HCT116 (cell line): ENCODE results near the gene SLC16A13. TPM values are rescaled to one million over a fixed set of nuclear protein-coding genes. Genes with fewer than 3 reads are reported as not detected.

Experiments used
- ATAC-seq: fragments of 200-7000 bp; cut with Tn5 transposase; 2 replicates; pipeline ENCODE4 v1.9.1; 2020; ENCODE audit warnings: mild to moderate bottlenecking, moderate library complexity
- BruUV-seq: library from RNA; stranded (reverse); fragments of 400-500 nt; replicated peaks from 2 replicates; lab custom pipeline; 2021; lab: Mats Ljungman, UMichigan
- CTCF ChIA-PET: fragments of 300-600 bp; sonication (Branson Sonifier 250); formaldehyde crosslinking; loops from one replicate; lab custom pipeline; 2021; ENCODE audit warnings: antibody characterized with exemption; lab: Charles Lee
- POLR2A ChIA-PET: fragments of 300-600, 350-600 bp; sonication (Branson Sonifier 250); formaldehyde crosslinking; loops from one replicate; lab custom pipeline; 2021; ENCODE audit warnings: antibody characterized with exemption; lab: Charles Lee
- RAD21 ChIA-PET, 2 experiments: fragments of 300-600 bp; sonication (Branson Sonifier 250); formaldehyde crosslinking; loops; one replicate each; lab custom pipeline; 2023; ENCODE audit warnings: low total read pairs in 2 of 2; ENCODE audit not compliant: uncharacterized antibody in 2 of 2, unreplicated experiment in 2 of 2, low non-redundant PET in 1 of 2; lab: Charles Lee
- DNase-seq: peaks from one replicate; pipeline ENCODE4 v3.0.0-alpha.2; 2010; ENCODE audit warnings: low read depth, low spot score
- H2AFZ ChIP-seq: fragments of 200-600 bp; shearing (Covaris generic), sonication (generic); 2 replicates; pipeline ENCODE4 v1.6.1; 2017; ENCODE audit warnings: low read depth, mixed run types, mixed read lengths, antibody characterized with exemption, low read length; ENCODE audit not compliant: poor library complexity, severe bottlenecking
- H3K27ac ChIP-seq: 2 replicates; pipeline ENCODE4 v1.5.1; 2012; ENCODE audit warnings: low read depth, low read length
- H3K27me3 ChIP-seq: fragments of 200-600 bp; sonication (generic); 2 replicates; pipeline ENCODE4 v1.6.1; 2016; ENCODE audit warnings: mixed run types, low read length, mixed read lengths; ENCODE audit not compliant: insufficient read depth
- H3K36me3 ChIP-seq, 2 experiments: fragments of 200-500 bp in 1 of 2; fragments of 200-600 bp in 1 of 2; sonication (Bioruptor generic) in 1 of 2; sonication (generic) in 1 of 2; 2 replicates each; pipeline versions ENCODE4 v1.5.1 to v1.6.1; 2014 to 2016; ENCODE audit warnings: low read length in 2 of 2, inconsistent platforms in 1 of 2, mixed read lengths in 1 of 2, mixed run types in 1 of 2; ENCODE audit not compliant: insufficient read depth in 2 of 2, control insufficient read depth in 1 of 2
- H3K4me1 ChIP-seq, 2 experiments: fragments of 200-600 bp in 1 of 2; sonication (generic) in 1 of 2; 2 replicates each; pipeline versions ENCODE4 v1.5.1 to v1.6.1; 2012 to 2017; ENCODE audit warnings: low read length in 2 of 2, inconsistent platforms in 1 of 2, mild to moderate bottlenecking in 1 of 2, mixed read lengths in 1 of 2, mixed run types in 1 of 2, moderate library complexity in 1 of 2; ENCODE audit not compliant: insufficient read depth in 2 of 2, control insufficient read depth in 1 of 2
- H3K4me2 ChIP-seq: fragments of 200-600 bp; sonication (generic); 2 replicates; pipeline ENCODE4 v1.6.1; 2017; ENCODE audit warnings: mixed run types, low read length, mixed read lengths
- H3K4me3 ChIP-seq, 2 experiments: fragments of 200-600 bp in 1 of 2; sonication (generic) in 1 of 2; replicated peaks in 1 of 2; 2 replicates each; pipeline ENCODE4 v1.5.1; 2011 to 2016; ENCODE audit warnings: low read length in 2 of 2, control low read depth in 1 of 2, low read depth in 1 of 2, mild to moderate bottlenecking in 1 of 2, mixed read lengths in 1 of 2, mixed run types in 1 of 2
- H3K79me2 ChIP-seq: fragments of 200-600 bp; sonication (generic); 2 replicates; pipeline ENCODE4 v1.6.1; 2017; ENCODE audit warnings: mild to moderate bottlenecking, mixed run types, low read length, moderate library complexity, mixed read lengths; ENCODE audit not compliant: insufficient read depth
- H3K9ac ChIP-seq: fragments of 200-600 bp; sonication (generic); 2 replicates; pipeline ENCODE4 v1.6.1; 2016; ENCODE audit warnings: low read length, mixed read lengths
- H3K9me2 ChIP-seq: fragments of 200-600 bp; sonication (generic), shearing (Covaris generic); 2 replicates; pipeline ENCODE4 v1.6.1; 2017; ENCODE audit warnings: mixed run types, mild to moderate bottlenecking, moderate library complexity; ENCODE audit not compliant: insufficient read depth
- H3K9me3 ChIP-seq, 2 experiments: fragments of 200-500 bp in 1 of 2; fragments of 200-600 bp in 1 of 2; sonication (Bioruptor generic) in 1 of 2; sonication (generic) in 1 of 2; 2 replicates each; pipeline ENCODE4 v1.6.1; 2014 to 2017; ENCODE audit warnings: low read length in 2 of 2, mixed read lengths in 2 of 2, inconsistent platforms in 1 of 2, low read depth in 1 of 2, mild to moderate bottlenecking in 1 of 2, mixed run types in 1 of 2, moderate library complexity in 1 of 2; ENCODE audit not compliant: control insufficient read depth in 1 of 2, insufficient read depth in 1 of 2
- H4K20me1 ChIP-seq: fragments of 200-600 bp; sonication (generic), shearing (Covaris generic); 2 replicates; pipeline ENCODE4 v1.6.1; 2017; ENCODE audit warnings: mixed run types, mild to moderate bottlenecking, moderate library complexity; ENCODE audit not compliant: insufficient read depth
- CBX3 ChIP-seq: IDR thresholded peaks from 2 replicates; pipeline ENCODE4 v1.6.1; 2012; ENCODE audit warnings: low read depth
- EZH2phosphoT487 ChIP-seq: fragments of 200-600 bp; IDR thresholded peaks from 2 replicates; pipeline ENCODE4 v1.6.1; 2018; ENCODE audit warnings: antibody characterized with exemption, borderline replicate concordance
- RAD21 ChIP-seq: IDR thresholded peaks from 2 replicates; pipeline ENCODE4 v1.6.1; 2012; ENCODE audit warnings: low read depth, mild to moderate bottlenecking
- ZFX ChIP-seq: fragments of 450-650 bp; IDR thresholded peaks from 2 replicates; pipeline ENCODE4 v1.6.1; 2017
- intact Hi-C: fragments of 100-400 bp; cut with micrococcal nuclease; formaldehyde crosslinking; loops from 2 replicates; pipeline ENCODE4 v1.10.0; 2022
- total RNA-seq: library from RNA; stranded (reverse); gene quantifications from one replicate; pipeline ENCODE4 v1.2.1, GENCODE V29; 2021; ENCODE audit not compliant: unreplicated experiment
- TF ChIP-seq, protein P1 (sequence below): IDR thresholded peaks from 2 replicates; pipeline ENCODE4 v1.6.1; 2012
- TF ChIP-seq, protein P2 (sequence below), 3 experiments: fragments of 200-600 bp in 1 of 3; sonication (generic) in 1 of 3; IDR thresholded peaks in 2 of 3; conservative IDR thresholded peaks in 1 of 3; 2 replicates each; pipeline ENCODE4 v1.5.1; 2012 to 2017; ENCODE audit warnings: low read depth in 2 of 3, low read length in 2 of 3, antibody characterized with exemption in 1 of 3, borderline replicate concordance in 1 of 3, control low read depth in 1 of 3, mild to moderate bottlenecking in 1 of 3, mixed read lengths in 1 of 3, mixed run types in 1 of 3, moderate library complexity in 1 of 3; ENCODE audit not compliant: insufficient read depth in 1 of 3

SLC16A13 gene
- total RNA-seq, 1 experiment from 2014 or later: 6.8 TPM

DNA sequence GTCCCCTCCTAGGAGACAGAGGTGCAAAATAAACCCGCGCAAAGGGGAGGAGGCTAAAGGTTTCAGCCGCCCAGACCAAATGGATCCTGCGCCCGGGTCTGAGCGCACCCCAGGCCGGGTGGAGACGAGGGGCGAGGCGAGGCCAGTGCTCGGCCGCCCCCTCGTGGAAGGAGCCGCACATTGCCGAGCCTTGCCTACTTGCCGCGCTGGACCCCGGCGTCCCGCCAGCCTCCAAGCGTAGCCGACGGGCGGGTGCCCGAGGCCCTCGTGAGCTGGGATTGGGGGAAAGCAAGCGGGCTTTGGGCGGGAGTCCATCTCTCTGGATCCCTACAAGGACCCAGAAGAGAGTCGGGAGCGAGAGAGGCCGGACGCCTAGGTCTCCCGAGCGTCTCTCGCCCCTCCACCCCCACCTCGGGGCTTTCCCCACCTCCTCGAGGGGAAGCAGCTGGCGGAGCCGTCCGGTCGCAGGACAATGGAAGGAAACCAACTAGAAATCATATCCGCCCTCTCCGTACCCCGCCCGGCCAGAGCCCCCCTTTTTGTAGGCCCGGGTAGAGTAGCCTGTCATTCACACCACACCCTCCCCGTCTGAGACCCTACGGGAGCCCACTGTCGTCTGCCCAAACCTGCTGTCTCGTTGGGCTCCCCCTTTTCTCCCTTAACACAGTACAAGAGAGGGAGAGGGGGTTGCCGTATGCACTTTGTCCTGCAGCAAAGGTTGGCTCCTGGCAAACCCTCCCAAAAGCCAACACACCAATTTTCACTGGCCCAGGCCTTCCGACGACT, 13.6 kb upstream of the SLC16A13 start:
- no TSS peak for BruUV-seq
- H3K27me3 ChIP-seq: no peaks in the 10 kb centered on the region
- POLR2A ChIA-PET: interaction anchor here (1.8 kb wide), 1 partner anchor 14 kb away, joined by 7 read pairs; the partner anchor contains the start of gene SLC16A13
- DNase-seq (no peak), ATAC-seq (peak; percentile 79)
- no peak overlapping the region for H3K27ac ChIP-seq
- peaks cover 6 to 44% of the 10 kb centered on the region in 2 experiments; a peak in 3 of 4 replicates for H3K4me1 ChIP-seq
- intact Hi-C loops: no loop called here
- H3K36me3 ChIP-seq: no peaks in the 10 kb centered on the region
- peak overlapping the region; percentile 73 for H3K4me2 ChIP-seq
- H3K4me3 ChIP-seq: peak overlapping the region; percentile 11 to 38; a peak in 3 of 4 replicates
- RAD21 ChIA-PET: interaction anchor here (0.6 to 1.6 kb wide), 3 partner anchors 114 to 282 kb away, joined by 3 to 4 read pairs (median 3); no protein-coding TSS in a partner anchor
- TF ChIP-seq CBX3 (no peak), RAD21 (peak; percentile 85), EZH2phosphoT487 (no peak), ZFX (no peak)
- TF ChIP-seq, protein P1, sequence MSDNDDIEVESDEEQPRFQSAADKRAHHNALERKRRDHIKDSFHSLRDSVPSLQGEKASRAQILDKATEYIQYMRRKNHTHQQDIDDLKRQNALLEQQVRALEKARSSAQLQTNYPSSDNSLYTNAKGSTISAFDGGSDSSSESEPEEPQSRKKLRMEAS: no peak; the same call in 1 of the 2 replicates
- TF ChIP-seq, protein P2, sequence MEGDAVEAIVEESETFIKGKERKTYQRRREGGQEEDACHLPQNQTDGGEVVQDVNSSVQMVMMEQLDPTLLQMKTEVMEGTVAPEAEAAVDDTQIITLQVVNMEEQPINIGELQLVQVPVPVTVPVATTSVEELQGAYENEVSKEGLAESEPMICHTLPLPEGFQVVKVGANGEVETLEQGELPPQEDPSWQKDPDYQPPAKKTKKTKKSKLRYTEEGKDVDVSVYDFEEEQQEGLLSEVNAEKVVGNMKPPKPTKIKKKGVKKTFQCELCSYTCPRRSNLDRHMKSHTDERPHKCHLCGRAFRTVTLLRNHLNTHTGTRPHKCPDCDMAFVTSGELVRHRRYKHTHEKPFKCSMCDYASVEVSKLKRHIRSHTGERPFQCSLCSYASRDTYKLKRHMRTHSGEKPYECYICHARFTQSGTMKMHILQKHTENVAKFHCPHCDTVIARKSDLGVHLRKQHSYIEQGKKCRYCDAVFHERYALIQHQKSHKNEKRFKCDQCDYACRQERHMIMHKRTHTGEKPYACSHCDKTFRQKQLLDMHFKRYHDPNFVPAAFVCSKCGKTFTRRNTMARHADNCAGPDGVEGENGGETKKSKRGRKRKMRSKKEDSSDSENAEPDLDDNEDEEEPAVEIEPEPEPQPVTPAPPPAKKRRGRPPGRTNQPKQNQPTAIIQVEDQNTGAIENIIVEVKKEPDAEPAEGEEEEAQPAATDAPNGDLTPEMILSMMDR (IDR thresholded peaks at IDR 0.05 in 2 of 3, conservative IDR thresholded peaks at IDR 0.05 in 1 of 3; ENCODE audit: borderline replicate concordance in 1 of 3, insufficient read depth in 1 of 3, low read depth in 2 of 3, low read length in 2 of 3): peak; percentile 55 to 90 (median 88); a peak in 5 of 6 replicates
- H2AFZ ChIP-seq: no peak overlapping the region
- CTCF ChIA-PET: interaction anchor here (0.6 to 2.3 kb wide), 10 partner anchors 14 to 359 kb away, joined by 3 to 15 read pairs (median 4); partner anchors contain the start of gene SLC16A13
- no peaks in the 10 kb centered on the region for H3K79me2 ChIP-seq
- H3K9me2 ChIP-seq: no peaks in the 10 kb centered on the region
- H4K20me1 ChIP-seq: no peaks in the 10 kb centered on the region
- H3K9me3 ChIP-seq: no peaks in the 10 kb centered on the region
- peak overlapping the region; percentile 43 for H3K9ac ChIP-seq
